ENCODE data around the gene SLC16A10.

The SLC16A10 gene

DNA sequence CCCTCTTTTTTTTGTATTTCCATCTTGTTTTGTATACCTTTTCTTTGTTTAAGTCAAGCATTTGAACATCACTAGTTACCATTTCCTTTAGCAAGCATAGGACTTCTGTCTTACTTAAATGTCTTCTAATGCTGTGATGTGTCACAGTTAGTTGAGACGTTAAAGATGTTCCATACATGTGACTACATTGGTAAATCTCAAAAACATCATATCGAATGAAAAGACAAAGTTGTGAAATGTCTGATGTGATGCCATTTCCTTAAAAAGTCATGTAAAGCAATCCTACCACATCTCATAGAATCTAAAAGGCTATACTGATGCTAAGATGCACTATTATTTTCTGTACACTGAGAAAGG lies 26.8 kb downstream of the SLC16A10 start:
- ChIA-PET CTCF (no interaction called here), POLR2A (ENCODE audit: low non-redundant PET) (no interaction called here)
- TF ChIP-seq, protein P1, sequence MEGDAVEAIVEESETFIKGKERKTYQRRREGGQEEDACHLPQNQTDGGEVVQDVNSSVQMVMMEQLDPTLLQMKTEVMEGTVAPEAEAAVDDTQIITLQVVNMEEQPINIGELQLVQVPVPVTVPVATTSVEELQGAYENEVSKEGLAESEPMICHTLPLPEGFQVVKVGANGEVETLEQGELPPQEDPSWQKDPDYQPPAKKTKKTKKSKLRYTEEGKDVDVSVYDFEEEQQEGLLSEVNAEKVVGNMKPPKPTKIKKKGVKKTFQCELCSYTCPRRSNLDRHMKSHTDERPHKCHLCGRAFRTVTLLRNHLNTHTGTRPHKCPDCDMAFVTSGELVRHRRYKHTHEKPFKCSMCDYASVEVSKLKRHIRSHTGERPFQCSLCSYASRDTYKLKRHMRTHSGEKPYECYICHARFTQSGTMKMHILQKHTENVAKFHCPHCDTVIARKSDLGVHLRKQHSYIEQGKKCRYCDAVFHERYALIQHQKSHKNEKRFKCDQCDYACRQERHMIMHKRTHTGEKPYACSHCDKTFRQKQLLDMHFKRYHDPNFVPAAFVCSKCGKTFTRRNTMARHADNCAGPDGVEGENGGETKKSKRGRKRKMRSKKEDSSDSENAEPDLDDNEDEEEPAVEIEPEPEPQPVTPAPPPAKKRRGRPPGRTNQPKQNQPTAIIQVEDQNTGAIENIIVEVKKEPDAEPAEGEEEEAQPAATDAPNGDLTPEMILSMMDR (conservative IDR thresholded peaks at IDR 0.05; ENCODE audit: low read depth): no peak
- DNase-seq (ENCODE audit: low spot score): no peak
- no peak overlapping the region for H3K27ac ChIP-seq

DNA sequence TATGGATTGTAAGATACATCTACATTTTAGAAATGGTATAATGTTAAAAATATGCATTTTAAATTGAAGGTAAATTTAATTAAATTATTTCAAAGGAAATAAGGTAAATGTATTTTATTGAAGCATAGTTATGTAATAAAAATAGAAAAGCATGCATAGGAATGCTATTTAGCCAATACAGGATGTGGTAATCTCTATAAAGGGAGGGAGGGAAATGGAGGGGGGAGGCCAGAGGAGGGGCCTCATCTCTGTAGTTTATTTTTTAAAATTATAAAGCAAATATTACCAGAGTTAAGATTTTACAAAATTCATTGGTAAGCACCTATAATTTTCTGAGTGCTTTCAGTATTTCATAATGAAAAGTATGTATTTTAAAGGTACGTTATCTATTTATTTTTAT lies 27.2 kb downstream of the SLC16A10 start:
- ChIA-PET POLR2A (ENCODE audit: low non-redundant PET) (no interaction called here), CTCF (interaction anchor here (0.6 kb wide), 2 partner anchors 46 to 394 kb away, joined by 3 read pairs; no protein-coding TSS in a partner anchor)
- no peak overlapping the region for H3K27ac ChIP-seq
- TF ChIP-seq, protein P1 (conservative IDR thresholded peaks at IDR 0.05; ENCODE audit: low read depth): no peak
- DNase-seq (ENCODE audit: low spot score): no peak

DNA sequence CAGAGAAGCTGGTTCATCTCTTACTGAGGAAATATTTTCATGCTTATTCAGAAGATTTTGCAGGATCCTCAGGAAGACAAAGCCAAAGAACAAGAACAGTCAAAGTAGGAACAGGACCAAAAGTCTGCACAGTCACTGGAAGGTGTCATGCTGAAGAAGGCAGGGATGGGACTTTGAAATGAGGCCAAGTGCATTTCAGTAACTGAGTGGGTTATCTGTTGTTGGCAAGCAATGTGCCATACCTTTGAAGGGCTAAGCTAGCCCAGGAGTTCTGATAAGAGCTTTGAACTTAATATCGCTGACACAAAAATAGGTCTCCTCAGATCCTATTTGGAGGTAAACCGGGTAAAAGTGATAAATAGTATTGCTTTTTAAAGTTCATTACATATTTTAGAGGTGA lies 31.5 kb downstream of the SLC16A10 start:
- no peak for DNase-seq (ENCODE audit: low spot score)
- CTCF ChIA-PET: no interaction called here
- POLR2A ChIA-PET (ENCODE audit: low non-redundant PET): no interaction called here
- TF ChIP-seq, protein P1 (conservative IDR thresholded peaks at IDR 0.05; ENCODE audit: low read depth): no peak
- H3K27ac ChIP-seq: no peak overlapping the region

DNA sequence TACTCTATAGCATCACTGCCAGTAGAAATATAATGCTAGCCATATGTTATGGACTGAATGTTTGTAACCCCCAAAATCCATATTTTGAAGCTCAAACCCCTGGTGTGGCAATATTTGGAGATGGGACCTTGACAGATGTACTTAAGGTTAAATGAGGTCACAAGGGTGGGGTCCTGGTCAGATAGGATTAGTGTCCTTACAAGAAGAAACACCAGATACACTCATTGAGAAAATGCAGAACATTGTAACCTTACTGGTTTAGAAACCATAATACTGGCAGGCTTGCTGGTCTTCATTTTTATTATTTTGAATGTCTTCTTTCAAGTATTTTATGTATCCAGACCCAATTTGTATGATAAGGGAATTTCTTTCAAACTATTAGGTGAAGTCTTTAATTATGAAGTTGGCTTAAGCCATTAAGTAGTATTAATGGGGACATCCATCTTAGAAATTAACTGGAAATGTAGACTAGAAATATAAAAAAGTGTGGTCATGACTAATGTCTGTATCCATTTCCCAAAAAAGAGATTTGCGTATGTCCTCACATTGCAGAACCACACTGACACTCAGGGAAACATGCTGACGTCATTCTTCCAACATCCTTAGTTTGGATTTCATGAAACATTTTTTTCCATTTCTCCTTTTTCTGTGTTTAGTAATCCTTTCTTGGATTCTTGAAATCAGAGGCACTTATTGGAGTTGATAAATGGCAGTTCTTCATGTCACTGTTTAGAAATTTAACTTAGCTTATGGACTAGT lies 32.4 kb downstream of the SLC16A10 start:
- CTCF ChIA-PET: interaction anchor here (0.6 kb wide), 1 partner anchor 58 kb away, joined by 3 read pairs; no protein-coding TSS in a partner anchor
- no peak overlapping the region for H3K27ac ChIP-seq
- TF ChIP-seq, protein P1 (conservative IDR thresholded peaks at IDR 0.05; ENCODE audit: low read depth): no peak
- POLR2A ChIA-PET (ENCODE audit: low non-redundant PET): no interaction called here
- DNase-seq (ENCODE audit: low spot score): no peak

DNA sequence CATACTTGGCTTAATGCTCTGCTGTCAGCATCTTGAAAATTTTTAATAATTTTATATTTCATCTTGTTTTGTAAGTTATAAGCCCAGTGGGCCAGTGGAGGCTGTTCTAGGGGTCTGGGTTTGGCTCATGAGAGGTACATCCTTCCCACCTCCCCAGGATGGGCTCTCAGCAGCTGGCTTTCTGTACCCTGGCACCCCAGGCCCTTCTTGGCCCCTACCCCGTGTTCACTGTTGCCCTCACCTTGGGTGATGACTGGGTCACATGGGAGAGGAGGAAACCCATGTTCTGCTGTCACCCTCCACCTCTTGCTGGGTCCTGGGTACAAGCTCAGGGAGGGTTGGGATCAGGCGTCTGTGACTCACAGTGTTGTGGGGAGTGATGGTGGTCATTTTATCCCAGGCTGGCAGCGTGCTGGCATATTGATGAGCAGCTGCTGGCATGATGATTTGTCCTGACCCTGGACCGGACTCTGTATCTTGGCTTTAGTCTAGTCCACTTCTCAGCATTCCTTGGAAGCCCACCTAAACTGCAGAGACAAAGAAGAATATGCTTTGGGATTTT lies 34.6 kb downstream of the SLC16A10 start:
- POLR2A ChIA-PET (ENCODE audit: low non-redundant PET): no interaction called here
- TF ChIP-seq, protein P1 (conservative IDR thresholded peaks at IDR 0.05; ENCODE audit: low read depth): no peak
- CTCF ChIA-PET: no interaction called here
- no peak for DNase-seq (ENCODE audit: low spot score)
- H3K27ac ChIP-seq: no peak overlapping the region

DNA sequence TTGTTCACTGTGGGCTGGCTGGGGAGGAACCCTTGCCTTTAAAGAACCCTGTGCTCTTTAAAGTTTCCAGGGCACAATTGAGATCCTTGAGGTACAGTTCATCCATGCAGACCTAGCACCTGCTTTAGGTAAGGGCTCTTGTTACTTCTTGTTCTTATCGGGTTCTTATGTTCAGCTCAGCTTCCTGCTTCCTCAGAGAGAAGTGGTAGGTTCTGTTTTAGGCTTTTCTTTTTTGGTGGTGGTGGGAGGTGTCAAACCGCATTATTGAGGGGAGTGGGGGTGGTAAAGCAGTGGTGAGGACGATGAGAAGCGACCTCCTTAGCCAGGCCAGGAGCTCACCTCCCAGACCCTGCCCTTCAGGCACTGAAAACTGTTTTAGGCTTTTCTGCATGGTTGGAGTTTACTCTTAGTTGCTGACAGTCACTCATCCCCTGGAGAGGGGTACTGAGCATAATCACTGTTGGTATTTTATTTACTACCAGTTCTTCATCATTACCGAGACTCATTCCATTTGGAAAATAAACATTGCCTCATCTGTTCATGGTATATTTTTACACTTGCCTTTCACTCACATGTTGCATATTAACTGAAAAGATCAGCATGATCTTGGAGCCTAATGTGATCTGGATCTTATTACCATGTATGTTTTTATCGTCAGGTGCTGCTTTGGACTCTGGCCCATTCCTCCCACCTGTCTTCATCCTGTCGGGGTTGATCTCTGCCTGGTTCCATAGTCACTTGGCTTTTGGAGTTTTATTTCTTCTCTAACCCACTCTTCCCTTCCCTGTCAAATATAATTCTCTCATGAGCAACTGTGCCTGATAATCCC lies 35.4 kb downstream of the SLC16A10 start:
- ChIA-PET POLR2A (ENCODE audit: low non-redundant PET) (no interaction called here), CTCF (no interaction called here)
- TF ChIP-seq, protein P1 (conservative IDR thresholded peaks at IDR 0.05; ENCODE audit: low read depth): no peak
- no peak overlapping the region for H3K27ac ChIP-seq
- no peak for DNase-seq (ENCODE audit: low spot score)

All from RWPE1 (cell line).